Measurements from ENCODE around the gene IL25.
"Not testable (repeated sequence)": the region's sequence is repeated elsewhere in the genome, so short reads cannot be mapped to it uniquely, and the experiment has no call there.

The IL25 gene

GRCh38 chr14:23392613-23393012 is 20.0 kb downstream of the IL25 start:
- DNase-seq: no peak

- DNase-seq: no peak
Measured at GRCh38 chr14:23396126-23396525, 23.5 kb downstream of the IL25 start.

- DNase-seq: no peak
Measured at GRCh38 chr14:23396781-23397407, 24.3 kb downstream of the IL25 start.

- no peak for DNase-seq
Measured at GRCh38 chr14:23398348-23398747, 25.7 kb downstream of the IL25 start.

- DNase-seq: no peak
Measured at GRCh38 chr14:23399136-23399535, 26.5 kb downstream of the IL25 start.

GRCh38 chr14:23399591-23399990 is 27.0 kb downstream of the IL25 start:
- no peak for DNase-seq

- not testable (repeated sequence) for DNase-seq
Measured at GRCh38 chr14:23400496-23401149, 28.0 kb downstream of the IL25 start.

GRCh38 chr14:23401291-23401690 is 28.7 kb downstream of the IL25 start:
- DNase-seq: no peak

GRCh38 chr14:23402296-23403138 is 29.9 kb downstream of the IL25 start:
- DNase-seq: no peak

GRCh38 chr14:23403139-23403438 is 30.5 kb downstream of the IL25 start:
- no peak for DNase-seq

- no peak for DNase-seq
Measured at GRCh38 chr14:23403908-23404307, 31.3 kb downstream of the IL25 start.

- no peak for DNase-seq
Measured at GRCh38 chr14:23404331-23404900, 31.8 kb downstream of the IL25 start.

GRCh38 chr14:23405096-23405495 is 32.5 kb downstream of the IL25 start:
- DNase-seq: no peak

- DNase-seq: no peak
Measured at GRCh38 chr14:23405516-23406025, 33.0 kb downstream of the IL25 start.

- DNase-seq: no peak
Measured at GRCh38 chr14:23406244-23406643, 33.6 kb downstream of the IL25 start.

GRCh38 chr14:23406725-23407355 is 34.2 kb downstream of the IL25 start:
- DNase-seq: no peak

- no peak for DNase-seq
Measured at GRCh38 chr14:23407516-23408306, 35.1 kb downstream of the IL25 start, which contains the start of gene MYH6. MYH6 (minus strand) TSS chr14:23408273; CDS start chr14:23407223, 1,050 bp downstream.

GRCh38 chr14:23408307-23408630 is 35.7 kb downstream of the IL25 start:
- DNase-seq: no peak

GRCh38 chr14:23409475-23409874 is 36.9 kb downstream of the IL25 start:
- DNase-seq: no peak

GRCh38 chr14:23409966-23410635 is 37.5 kb downstream of the IL25 start:
- no peak for DNase-seq

Measured in activated effector memory CD4-positive, alpha-beta T cell treated with anti-CD3 and anti-CD28 coated beads, Interleukin-2, amount 50 U/mL, for 16 hours (primary cell).